Mesangial cell (primary cell): ENCODE data around the gene RND1. TPM values are rescaled to one million over a fixed set of nuclear protein-coding genes. Genes with fewer than 3 reads are reported as not detected.

ENCODE experiments used
- total RNA-seq: library from RNA; depleted of rRNA; stranded (reverse); fragments of >200 nt; gene quantifications from 2 replicates; pipeline ENCODE4 v1.2.3, GENCODE V29; 2015

The RND1 gene
- 0.33 TPM in 1 of 2 replicates, not detected in the other for total RNA-seq

DNA sequence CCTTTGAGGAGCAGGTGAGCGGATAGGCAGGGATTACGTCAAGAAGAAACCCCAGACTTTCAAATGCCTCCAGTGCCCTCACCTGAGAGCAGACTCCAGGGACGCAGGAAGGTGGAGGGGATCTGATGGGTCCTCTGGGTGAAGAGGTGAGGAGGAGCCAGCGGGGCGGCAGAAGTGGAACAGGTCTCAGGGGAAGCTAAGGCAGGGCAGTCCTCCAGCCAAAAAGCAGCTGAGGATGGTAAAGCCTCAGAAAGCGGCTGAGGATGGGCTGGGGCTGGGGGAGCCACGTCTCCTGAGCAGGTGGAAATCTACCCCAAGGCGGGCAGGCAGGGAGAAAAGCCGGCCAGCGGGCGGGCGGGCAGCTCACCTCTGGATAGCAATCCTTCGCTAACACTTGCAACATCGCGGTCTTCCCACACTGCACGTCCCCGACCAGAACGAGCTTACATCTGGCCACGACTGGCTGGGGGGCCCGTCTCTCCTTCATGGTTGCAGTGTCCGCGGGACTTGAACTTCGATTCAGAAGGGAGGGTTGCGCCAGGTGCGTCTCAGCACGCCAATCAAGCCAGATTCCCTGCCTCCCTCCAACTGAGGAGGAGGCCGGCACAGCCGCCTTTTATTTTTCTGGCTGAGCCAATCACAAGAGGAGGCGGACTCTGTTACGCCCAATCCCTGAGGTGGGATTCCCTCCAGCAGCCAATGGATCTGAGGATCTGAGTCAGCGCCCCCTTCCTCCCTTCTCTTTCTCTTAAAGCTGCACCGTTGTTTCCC lies at the start of gene RND1:
Gene RND1, minus strand, starts transcription at position 590 of the 771 bp plus-strand sequence. Its CDS starts 103 bp downstream, at position 487.

DNA sequence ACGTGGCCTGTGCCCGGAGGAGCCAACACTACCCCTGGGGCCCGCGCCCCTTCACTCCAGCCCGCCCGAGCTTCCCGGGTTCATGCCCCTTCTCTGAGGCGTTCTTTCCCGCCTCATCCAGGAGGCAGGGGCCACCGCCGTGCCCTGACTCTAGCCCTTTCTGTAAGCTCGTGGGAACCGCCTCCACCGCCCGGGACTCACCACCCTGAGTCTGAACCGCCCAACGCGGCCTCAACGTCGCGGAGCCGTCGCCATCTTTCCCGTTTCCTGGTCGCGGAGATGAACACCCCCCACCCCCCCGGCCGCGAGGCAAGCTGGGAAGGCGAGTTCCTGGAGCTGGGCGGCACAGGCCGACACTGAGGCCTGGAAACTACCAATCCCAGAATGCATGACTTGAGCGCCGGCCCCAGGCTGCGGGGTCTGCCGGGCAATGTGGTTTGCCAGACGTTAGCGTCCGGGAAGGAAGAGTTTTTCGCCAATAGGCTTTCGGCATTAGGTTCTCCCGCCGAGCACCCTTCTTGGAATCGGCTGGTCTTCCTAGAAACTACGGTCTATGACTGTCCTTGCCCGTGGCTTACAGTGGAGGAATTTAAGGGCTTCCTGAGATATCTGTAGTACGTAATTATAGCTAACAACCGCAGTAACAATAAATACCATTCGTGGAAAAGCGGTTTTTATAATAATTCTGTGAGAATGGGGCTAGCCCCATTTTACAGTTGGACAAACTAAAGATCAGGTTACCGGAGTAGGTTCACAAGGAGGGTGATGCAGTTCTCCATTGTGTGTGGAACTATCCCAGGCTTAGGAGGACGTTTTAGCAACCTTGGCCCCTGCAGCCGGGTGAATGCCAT lies 13.6 kb downstream of the RND1 start, which contains the start of gene DDX23:
Gene DDX23, minus strand, starts transcription at position 281 of the 851 bp plus-strand sequence. CDS start 6,381 bp downstream, outside the sequence.

DNA sequence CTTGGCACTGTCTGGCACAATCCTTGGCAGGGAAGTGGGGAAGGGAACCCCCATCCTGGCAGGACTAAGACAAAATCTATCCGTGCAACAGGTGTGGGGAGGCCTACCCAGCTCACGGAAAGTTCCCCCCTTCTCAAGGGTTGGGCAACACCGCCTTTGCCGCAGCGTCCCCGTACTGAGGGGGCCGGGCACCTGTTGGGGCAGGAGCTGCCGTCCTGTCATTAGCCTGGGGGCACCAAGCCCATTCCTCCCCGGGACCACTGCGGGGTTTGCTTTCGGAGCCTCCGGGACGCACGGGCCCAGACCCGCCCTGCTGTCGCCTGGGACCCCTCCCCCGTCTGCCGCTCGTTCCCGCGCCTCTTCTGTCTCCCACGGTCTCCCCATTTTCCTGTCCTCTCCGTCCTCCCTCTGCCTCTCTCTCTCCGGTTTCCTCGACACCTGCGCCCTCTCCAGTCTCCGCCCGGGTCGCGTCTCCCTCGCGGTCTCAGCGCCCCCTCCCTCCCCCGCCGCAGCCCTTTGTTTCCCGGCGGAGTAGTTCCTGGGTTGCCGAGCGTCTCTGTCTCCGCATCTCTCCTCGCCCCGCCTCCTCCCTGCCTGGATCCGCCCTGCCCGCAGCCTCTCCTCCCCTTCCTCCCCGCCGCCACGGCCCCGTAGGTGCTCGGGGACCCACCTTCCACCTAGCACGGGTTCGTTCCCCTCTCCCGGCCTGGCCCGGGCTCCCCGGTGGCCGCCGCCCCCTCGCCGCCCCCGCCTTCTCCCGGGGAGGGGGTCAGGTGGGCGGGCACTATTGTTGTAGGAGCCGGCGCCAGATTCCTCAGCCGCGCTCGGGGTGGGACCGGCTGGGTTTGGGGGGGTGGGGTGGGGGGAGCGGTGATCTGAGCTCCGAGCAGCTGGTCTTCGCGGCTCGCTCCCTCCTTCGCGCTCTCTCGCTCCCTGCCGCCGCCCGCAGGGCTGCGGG lies 47.5 kb downstream of the RND1 start, which contains the start of gene CACNB3:
Gene CACNB3, plus strand, starts transcription at position 624 of the 958 bp plus-strand sequence. CDS start 434 bp downstream, outside the sequence.

Other genes starting within 250 kb of the RND1 start
- 32.3 and 42.8 TPM in 2 replicates for gene KANSL2, start 183.6 kb downstream of the RND1 start, total RNA-seq
- gene CCNT1, start 149.2 kb downstream of the RND1 start, total RNA-seq, result 12.1 and 17.5 TPM in 2 replicates
- gene ADCY6, start 76.8 kb downstream of the RND1 start, total RNA-seq, result 20.4 and 44.7 TPM in 2 replicates
- 18.1 and 33.2 TPM in 2 replicates for gene CACNB3, start 47.4 kb downstream of the RND1 start, total RNA-seq
- 33.5 and 49.9 TPM in 2 replicates for gene DDX23, start 13.7 kb downstream of the RND1 start, total RNA-seq
- 30.7 and 51.3 TPM in 2 replicates for gene FKBP11, start 59.6 kb upstream of the RND1 start, total RNA-seq
- gene ARF3, start 91.6 kb upstream of the RND1 start, total RNA-seq, result 65.7 and 70.6 TPM in 2 replicates
- not detected in 2 replicates for gene WNT10B, start 105.9 kb upstream of the RND1 start, total RNA-seq
- gene WNT1, start 112.5 kb upstream of the RND1 start, total RNA-seq, result not detected in 2 replicates
- gene DDN, start 133.5 kb upstream of the RND1 start, total RNA-seq, result 0.16 TPM in 1 of 2 replicates, not detected in the other
- 48.6 and 49.3 TPM in 2 replicates for gene PRKAG1, start 152.9 kb upstream of the RND1 start, total RNA-seq
- gene KMT2D, start 194.9 kb upstream of the RND1 start, total RNA-seq, result 23.3 and 38.3 TPM in 2 replicates
- 1.3 and 3.1 TPM in 2 replicates for gene RHEBL1, start 204.1 kb upstream of the RND1 start, total RNA-seq
- 0.13 TPM in 1 of 2 replicates, not detected in the other for gene DHH, start 228.9 kb upstream of the RND1 start, total RNA-seq
- gene LMBR1L, start 245.0 kb upstream of the RND1 start, total RNA-seq, result 20.2 and 48.8 TPM in 2 replicates